Type B pancreatic cell (in vitro differentiated cells): ENCODE data around the gene CRYGC. TPM values are rescaled to one million over a fixed set of nuclear protein-coding genes. Genes with fewer than 3 reads are reported as not detected.

ENCODE experiments used
- DNase-seq: peaks from one replicate; pipeline ENCODE4 v3.0.0; 2021; ENCODE audit warnings: mixed read lengths; ENCODE audit not compliant: unreplicated experiment; ENCODE audit errors: extremely low spot score
- H3K27ac Mint-ChIP-seq: 2 replicates; pipeline ENCODE4 v1.8.0; 2021; ENCODE audit warnings: mild to moderate bottlenecking, mixed read lengths
- H3K27me3 Mint-ChIP-seq: 2 replicates; pipeline ENCODE4 v1.8.0; 2021; ENCODE audit warnings: mixed read lengths
- H3K36me3 Mint-ChIP-seq: 2 replicates; pipeline ENCODE4 v1.8.0; 2021; ENCODE audit warnings: mixed read lengths
- H3K4me1 Mint-ChIP-seq: one replicate; pipeline ENCODE4 v1.8.0; 2021; ENCODE audit warnings: mixed read lengths; ENCODE audit not compliant: unreplicated experiment
- H3K4me3 Mint-ChIP-seq: 2 replicates; pipeline ENCODE4 v1.8.0; 2021; ENCODE audit warnings: mild to moderate bottlenecking, mixed read lengths
- H3K9me3 Mint-ChIP-seq: 2 replicates; pipeline ENCODE4 v1.8.0; 2021; ENCODE audit warnings: mixed read lengths
- total RNA-seq: library from RNA; stranded (reverse); gene quantifications from 2 replicates; pipeline ENCODE4 v1.2.1, GENCODE V29; 2021; ENCODE audit warnings: low replicate concordance
- TF ChIP-seq, protein P1 (sequence below): fragments of 200-600 bp; sonication (generic); conservative IDR thresholded peaks from 2 replicates; pipeline ENCODE4 v1.5.0; 2021; ENCODE audit warnings: antibody characterized with exemption, mild to moderate bottlenecking

Gene CRYGC
- total RNA-seq, 1 donor from 2014 or later: not detected

DNA sequence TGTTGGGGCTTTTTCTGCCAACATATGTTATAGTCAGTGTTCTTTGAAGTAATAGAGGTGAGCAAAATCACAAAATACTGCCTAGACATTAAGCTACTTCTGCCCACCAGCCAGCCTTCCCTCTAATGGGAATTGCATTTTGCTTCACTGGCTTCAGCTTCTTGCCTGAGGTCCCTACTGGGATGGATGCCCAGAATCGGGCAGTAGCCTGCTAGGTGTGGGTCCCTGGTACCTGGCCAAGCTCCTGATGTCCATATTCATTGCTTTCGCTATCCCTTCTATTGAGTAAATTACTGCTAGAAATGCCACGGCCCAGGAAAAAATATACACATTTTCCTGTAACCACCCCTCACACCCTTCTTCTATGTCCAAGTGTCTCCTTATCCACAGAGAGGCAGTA lies 32.3 kb downstream of the CRYGC start:
- DNase-seq: no peak
- H3K4me1 Mint-ChIP-seq: no peaks in the 10 kb centered on the region
- no peak overlapping the region for H3K4me3 Mint-ChIP-seq
- no peak overlapping the region for H3K27ac Mint-ChIP-seq
- TF ChIP-seq, protein P1, sequence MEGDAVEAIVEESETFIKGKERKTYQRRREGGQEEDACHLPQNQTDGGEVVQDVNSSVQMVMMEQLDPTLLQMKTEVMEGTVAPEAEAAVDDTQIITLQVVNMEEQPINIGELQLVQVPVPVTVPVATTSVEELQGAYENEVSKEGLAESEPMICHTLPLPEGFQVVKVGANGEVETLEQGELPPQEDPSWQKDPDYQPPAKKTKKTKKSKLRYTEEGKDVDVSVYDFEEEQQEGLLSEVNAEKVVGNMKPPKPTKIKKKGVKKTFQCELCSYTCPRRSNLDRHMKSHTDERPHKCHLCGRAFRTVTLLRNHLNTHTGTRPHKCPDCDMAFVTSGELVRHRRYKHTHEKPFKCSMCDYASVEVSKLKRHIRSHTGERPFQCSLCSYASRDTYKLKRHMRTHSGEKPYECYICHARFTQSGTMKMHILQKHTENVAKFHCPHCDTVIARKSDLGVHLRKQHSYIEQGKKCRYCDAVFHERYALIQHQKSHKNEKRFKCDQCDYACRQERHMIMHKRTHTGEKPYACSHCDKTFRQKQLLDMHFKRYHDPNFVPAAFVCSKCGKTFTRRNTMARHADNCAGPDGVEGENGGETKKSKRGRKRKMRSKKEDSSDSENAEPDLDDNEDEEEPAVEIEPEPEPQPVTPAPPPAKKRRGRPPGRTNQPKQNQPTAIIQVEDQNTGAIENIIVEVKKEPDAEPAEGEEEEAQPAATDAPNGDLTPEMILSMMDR: no peak
- no peaks in the 10 kb centered on the region for H3K36me3 Mint-ChIP-seq
- H3K9me3 Mint-ChIP-seq: no peaks in the 10 kb centered on the region
- H3K27me3 Mint-ChIP-seq: no peaks in the 10 kb centered on the region

DNA sequence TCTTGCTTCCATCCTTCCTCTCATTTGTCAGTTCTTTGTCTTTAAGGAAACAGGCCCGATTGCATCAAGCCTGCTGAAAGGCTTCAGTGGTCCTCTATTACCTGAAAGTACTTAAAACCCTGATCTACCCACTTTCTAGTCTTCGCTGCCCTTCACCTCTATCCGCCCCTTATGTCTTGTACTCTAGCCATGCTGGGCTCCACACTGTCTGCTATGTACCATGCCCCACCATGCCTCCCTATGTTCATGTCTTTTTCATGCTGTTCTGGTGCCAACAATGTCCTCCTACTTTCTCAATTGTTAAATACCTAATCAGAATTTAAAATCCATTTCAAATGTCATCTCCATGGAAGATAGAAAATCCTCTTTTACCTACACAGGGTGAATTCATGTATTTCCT lies 33.5 kb downstream of the CRYGC start:
- DNase-seq: no peak
- Mint-ChIP-seq H3K36me3 (no peaks in the 10 kb centered on the region), H3K4me1 (peaks cover 3% of the 10 kb centered on the region), H3K27ac (no peak overlapping the region), H3K9me3 (no peaks in the 10 kb centered on the region), H3K27me3 (no peaks in the 10 kb centered on the region), H3K4me3 (no peak overlapping the region)
- TF ChIP-seq, protein P1: no peak

DNA sequence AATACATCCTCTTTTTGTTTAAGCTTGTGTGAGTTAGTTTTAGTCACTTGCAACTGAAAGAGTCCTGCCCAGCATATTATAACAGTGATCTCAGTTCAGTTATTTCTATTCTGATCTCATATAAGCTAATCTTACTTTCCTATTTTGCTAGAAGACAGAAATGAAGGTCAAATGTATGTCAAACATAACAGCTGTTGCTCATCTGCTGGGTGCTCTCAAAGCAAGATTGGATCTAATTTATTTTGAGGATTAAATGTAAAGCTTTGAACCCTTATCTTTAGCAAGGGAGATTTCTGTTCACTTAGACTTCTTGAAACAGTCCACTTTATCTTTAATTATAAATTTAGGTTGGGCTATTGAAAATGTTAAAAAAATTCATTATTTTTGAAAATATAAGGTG lies 36.5 kb downstream of the CRYGC start:
- Mint-ChIP-seq H3K36me3 (no peaks in the 10 kb centered on the region), H3K27me3 (no peaks in the 10 kb centered on the region), H3K4me1 (peaks cover 3% of the 10 kb centered on the region), H3K27ac (no peak overlapping the region), H3K4me3 (no peak overlapping the region), H3K9me3 (no peaks in the 10 kb centered on the region)
- DNase-seq: no peak
- TF ChIP-seq, protein P1: no peak

DNA sequence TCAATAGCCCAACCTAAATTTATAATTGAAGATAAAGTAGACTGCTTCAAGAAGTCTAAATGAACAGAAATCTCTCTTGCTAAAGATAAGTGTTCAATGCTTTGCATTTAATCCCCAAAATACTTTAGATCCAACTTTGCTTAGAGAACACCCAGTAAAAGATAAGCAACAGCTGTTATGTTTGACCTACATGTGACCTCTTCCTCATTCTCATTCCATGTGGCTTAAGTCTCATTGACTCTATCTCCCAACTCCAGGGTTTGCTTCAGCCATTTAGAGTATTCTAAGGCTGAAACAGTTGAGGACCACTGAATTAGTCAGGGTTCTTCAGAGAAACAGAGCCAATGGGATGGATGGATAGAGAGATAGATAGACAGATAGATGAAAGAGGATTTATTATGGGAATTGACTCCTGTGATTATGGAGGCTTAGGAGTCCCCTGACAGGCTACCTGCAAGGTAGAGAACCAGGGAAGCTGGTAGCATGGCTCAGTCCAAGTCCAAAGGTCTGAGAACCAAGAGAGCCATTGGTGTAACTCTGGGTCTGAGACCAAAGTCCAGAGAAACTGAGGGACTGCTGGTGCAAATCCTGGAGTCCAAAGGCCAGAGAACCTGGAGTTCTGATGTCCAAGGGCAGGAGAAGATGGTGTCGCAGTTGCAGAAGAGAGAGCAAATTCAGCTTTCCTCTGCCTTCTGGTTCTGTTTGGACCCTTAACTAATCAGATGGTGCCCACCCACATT lies 37.4 kb downstream of the CRYGC start:
- no peaks in the 10 kb centered on the region for H3K36me3 Mint-ChIP-seq
- H3K27me3 Mint-ChIP-seq: no peaks in the 10 kb centered on the region
- peaks cover 3% of the 10 kb centered on the region for H3K4me1 Mint-ChIP-seq
- DNase-seq: no peak
- H3K27ac Mint-ChIP-seq: no peak overlapping the region
- H3K9me3 Mint-ChIP-seq: no peaks in the 10 kb centered on the region
- TF ChIP-seq, protein P1: no peak
- H3K4me3 Mint-ChIP-seq: no peak overlapping the region

DNA sequence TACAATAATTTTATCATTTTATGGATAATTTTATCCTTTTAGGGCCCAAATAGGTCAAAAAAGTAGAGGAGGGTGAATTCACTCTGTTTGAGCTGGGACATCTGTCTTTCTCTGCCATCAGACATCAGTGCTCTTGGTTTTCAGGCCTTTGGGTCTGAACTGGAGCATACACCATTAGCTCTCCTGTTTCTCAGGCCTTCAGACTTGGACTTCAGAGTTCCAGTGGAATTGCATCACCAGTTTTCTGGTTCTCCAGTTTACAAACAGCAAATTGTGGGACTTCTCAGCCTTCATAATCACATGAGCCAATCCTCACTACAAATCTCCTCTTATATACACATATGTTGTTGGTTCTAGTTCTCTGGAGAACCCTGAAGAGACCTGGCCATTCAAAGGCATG lies 39.2 kb downstream of the CRYGC start:
- Mint-ChIP-seq H3K9me3 (no peaks in the 10 kb centered on the region), H3K27ac (no peak overlapping the region), H3K4me1 (peaks cover 3% of the 10 kb centered on the region), H3K4me3 (no peak overlapping the region), H3K36me3 (no peaks in the 10 kb centered on the region), H3K27me3 (peaks cover 3% of the 10 kb centered on the region)
- DNase-seq: no peak
- TF ChIP-seq, protein P1: no peak
